ENCODE data around the gene SARNP.
"Not testable (repeated sequence)": the region's sequence is repeated elsewhere in the genome, so short reads cannot be mapped to it uniquely, and the experiment has no call there.

SARNP gene

DNA sequence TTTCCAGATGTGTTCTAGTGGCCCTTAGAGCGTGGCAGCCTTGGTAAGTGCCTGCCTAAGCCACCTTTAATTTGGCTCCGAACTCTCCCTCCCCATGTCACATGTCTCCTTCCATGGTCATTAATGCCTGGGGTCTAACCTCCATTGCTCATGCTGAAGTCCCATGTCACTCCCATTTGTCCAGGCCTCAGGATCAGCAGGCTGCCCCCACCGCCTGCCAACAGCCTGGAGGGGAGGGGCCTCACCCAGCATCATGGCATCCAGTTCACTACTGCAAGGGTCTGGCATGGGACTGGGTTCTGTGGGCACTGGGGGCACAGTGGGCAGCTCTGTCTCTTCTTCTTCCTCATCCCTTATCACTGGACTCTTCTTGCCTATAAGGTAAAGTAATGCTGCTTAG lies 20.8 kb upstream of the SARNP start:
- no peak for DNase-seq

GRCh38 chr12:55834400-55834799 lies 16.9 kb upstream of the SARNP start:
- not testable (repeated sequence) for DNase-seq

DNA sequence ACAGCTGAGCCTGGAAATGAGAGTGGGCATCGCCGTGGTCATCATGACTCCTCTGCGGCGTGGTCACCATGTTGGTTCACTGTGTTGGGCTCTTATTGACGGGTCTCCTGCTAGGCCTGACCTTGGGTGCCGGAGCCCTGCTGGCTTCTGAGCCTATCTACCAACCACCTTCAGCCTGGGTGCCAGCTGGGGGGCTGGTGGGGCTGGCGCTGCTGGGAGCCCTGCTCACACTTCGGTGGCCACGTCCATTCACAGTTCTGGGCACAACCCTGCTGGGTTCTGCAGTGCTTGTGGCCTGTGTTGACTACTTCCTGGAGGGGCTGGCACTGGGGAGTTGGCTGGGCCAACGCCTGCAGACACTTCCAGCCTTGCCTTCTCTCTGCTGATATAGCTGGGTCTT lies 15.5 kb upstream of the SARNP start:
- no peak for DNase-seq

DNA sequence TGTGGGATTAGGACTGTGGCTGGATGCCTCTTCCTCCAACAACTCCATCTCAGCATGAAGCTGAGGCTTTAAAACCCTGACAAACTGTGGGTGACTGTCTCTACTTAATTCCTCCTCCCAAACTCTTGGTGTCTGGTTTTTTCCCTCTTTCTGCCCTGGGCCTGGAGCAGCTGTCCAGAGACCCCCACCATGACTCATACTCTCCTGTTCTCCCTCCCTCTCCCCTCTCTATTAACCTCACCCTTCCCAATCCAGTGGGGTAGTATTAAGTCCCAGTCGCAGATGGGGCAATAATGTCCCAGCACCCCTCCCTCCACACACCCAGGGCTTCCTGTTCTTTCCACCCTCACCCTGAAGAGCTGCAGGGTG lies 13.9 kb upstream of the SARNP start:
- DNase-seq = no peak

- peak; percentile 64 for DNase-seq
These were observed 13.3 kb upstream of the SARNP start for GRCh38 chr12:55830601-55831446.

GRCh38 chr12:55829967-55830600 lies 12.6 kb upstream of the SARNP start:
- peak; percentile 32 for DNase-seq

DNA sequence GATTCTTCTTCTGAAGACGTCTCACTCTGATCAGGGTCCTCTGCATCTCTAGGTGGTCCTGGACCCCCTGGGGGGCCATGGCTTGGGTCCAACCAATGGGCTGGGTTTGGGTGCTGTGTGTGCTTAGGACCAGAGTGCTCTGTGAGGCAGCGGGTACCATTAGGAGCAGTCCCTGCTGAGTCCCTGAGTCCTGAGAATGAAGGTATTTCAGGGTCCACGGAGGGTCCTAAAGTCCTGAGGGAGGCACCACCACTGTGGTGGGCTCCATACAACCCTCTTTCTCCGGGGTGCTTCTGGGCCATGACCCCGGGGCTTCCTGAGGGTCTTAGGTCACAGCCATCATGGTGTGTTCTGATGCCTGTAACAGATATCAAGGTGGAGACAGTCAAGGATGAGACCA lies 10.8 kb upstream of the SARNP start:
- no peak for DNase-seq

GRCh38 chr12:55827806-55828205 lies 10.3 kb upstream of the SARNP start:
- no peak for DNase-seq

DNA sequence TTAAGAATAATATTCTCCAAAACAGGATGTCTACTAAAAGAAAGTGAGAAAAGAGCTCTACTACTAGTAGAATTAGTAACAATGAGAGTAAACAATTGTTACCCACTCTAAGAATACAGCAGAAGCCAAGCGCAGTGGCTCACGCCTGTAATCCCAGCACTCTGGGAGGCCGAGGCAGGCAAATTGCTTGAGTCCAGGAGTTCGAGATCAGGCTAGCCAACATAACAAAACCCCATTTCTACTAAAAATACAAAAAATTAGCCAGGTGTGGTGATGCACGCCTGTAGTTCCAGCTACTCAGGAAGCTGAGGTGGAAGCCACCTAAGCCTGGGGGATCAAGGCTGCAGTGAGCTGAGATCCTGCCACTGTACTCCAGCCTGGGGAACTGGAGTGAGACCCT lies 7.2 kb upstream of the SARNP start:
- DNase-seq = no peak

DNA sequence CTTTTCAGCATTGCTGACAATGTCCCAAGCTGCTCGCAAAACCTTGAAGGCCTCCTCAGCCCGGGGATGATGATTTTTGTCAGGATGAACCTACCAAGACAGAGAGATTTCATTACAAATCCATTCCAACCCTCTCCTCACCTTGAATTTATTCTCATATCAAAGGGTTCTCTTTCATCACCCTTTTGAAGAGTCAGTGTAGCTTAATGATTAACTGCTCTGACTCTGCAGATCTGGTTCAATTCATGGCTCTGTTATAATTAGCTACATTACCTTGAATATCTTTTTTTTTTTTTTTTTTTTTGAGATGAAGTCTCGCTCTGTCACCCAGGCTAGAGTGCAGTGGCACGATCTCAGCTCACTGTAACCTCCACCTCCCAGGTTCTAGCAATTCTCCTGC lies 5.9 kb upstream of the SARNP start:
- no peak for DNase-seq

DNA sequence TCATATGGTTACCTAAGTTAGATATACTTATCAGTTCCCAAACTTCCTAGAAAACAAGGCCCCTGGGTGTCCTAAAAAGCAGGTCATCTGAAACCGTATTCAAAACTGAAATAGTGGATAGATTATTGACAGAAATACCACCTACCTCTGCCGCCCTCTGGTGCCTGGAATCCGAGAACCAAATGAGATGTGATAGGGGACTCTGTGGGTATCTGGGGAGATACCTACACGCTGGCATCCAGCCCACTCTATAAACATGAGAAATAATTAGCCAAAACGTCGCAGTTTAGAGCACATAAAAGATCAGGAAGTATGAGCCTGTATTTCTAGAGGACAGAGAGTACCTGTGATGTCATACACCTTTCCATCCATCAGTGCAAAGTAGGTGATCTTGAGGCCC lies 4.7 kb upstream of the SARNP start:
- DNase-seq = no peak

GRCh38 chr12:55820679-55821078 lies 3.2 kb upstream of the SARNP start:
- no peak for DNase-seq

- no peak for DNase-seq
These were observed 1.4 kb upstream of the SARNP start for GRCh38 chr12:55818886-55819285.

- DNase-seq = no peak
These were observed 710 bp upstream of the SARNP start for GRCh38 chr12:55818140-55818728.

GRCh38 chr12:55816881-55817344 lies 611 bp downstream of the SARNP start:
- DNase-seq = no peak

- no peak for DNase-seq
These were observed 2.1 kb downstream of the SARNP start for GRCh38 chr12:55815473-55815872.

DNA sequence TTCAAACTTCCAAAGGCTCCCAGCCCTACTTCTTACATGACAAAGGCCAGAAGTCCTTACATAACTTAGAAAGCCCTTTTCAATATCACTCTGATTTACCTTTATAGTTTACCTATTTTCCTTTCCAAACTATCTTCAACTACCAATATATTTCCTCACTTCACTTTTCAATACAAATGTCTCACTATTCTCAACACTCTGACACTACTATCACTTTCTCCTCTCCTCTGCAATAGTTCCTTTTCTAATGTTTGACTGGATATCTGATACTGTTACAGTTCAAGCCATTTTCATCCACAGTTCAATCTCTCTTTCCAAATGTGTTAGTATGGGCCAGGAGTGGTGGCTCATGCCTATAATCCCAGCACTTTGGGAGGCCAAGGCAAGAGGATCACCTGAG lies 3.3 kb downstream of the SARNP start:
- no peak for DNase-seq

DNA sequence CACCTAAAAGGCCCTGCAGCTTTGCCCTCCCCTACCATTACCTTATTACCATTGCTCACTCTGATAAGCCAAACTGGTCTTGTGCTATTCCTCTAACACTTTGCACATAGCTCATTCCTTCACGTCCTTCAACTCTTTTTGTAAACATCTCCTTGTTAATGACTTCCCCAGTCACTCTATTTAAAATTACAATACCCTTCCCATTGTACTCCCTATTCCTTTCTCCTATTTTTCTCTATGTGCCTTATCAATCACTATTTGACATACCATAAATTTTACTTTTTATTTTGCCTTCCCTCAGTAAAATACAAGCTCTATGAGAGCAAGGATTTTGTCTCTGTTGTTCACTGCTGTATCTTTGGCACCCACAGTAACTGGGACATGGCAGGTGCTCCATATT lies 5.4 kb downstream of the SARNP start:
- no peak for DNase-seq

- no peak for DNase-seq
These were observed 8.2 kb downstream of the SARNP start for GRCh38 chr12:55809274-55809673.

- no peak for DNase-seq
These were observed 10.5 kb downstream of the SARNP start for GRCh38 chr12:55806982-55807381.

- no peak for DNase-seq
These were observed 20.0 kb downstream of the SARNP start for GRCh38 chr12:55797550-55797949.

- DNase-seq = peak; percentile 19
These were observed 20.5 kb downstream of the SARNP start for GRCh38 chr12:55797068-55797467.

- DNase-seq = no peak
These were observed 21.6 kb downstream of the SARNP start for GRCh38 chr12:55795950-55796349.

GRCh38 chr12:55789893-55790292 lies 27.6 kb downstream of the SARNP start:
- no peak for DNase-seq
